A673 (cell line): Measurements from ENCODE around the gene KIAA0825. TPM values are rescaled to one million over a fixed set of nuclear protein-coding genes. Genes with fewer than 3 reads are reported as not detected.

Experiments used
- BruUV-seq: library from RNA; stranded (reverse); fragments of 400-500 nt; replicated peaks from 2 replicates; lab custom pipeline; 2021; lab: Mats Ljungman, UMichigan
- CTCF ChIA-PET: fragments of 300-600 bp; sonication (Branson Sonifier 250); formaldehyde crosslinking; loops from one replicate; lab custom pipeline; 2022; ENCODE audit warnings: antibody characterized with exemption; lab: Charles Lee
- POLR2A ChIA-PET: fragments of 300-600 bp; sonication (Branson Sonifier 250); formaldehyde crosslinking; loops from one replicate; lab custom pipeline; 2022; ENCODE audit warnings: antibody characterized with exemption; ENCODE audit not compliant: low non-redundant PET; lab: Charles Lee
- DNase-seq: peaks from one replicate; pipeline ENCODE4 v3.0.0-alpha.2; 2015; ENCODE audit warnings: low spot score
- H3K27ac ChIP-seq: fragments of 200-600 bp; sonication (generic); 2 replicates; pipeline ENCODE4 v1.5.1; 2016; ENCODE audit warnings: mixed run types, low read depth, mild to moderate bottlenecking, mixed read lengths, antibody characterized with exemption, low read length; ENCODE audit not compliant: poor library complexity, severe bottlenecking
- H3K27me3 ChIP-seq: fragments of 200-600 bp; sonication (generic); replicated peaks from 2 replicates; pipeline ENCODE4 v1.6.1; 2017; ENCODE audit warnings: mixed run types, low read depth, mild to moderate bottlenecking, mixed read lengths, antibody characterized with exemption, low read length; ENCODE audit not compliant: insufficient read depth, poor library complexity
- H3K36me3 ChIP-seq: fragments of 200-600 bp; sonication (generic); 2 replicates; pipeline ENCODE4 v1.6.1; 2016; ENCODE audit warnings: mixed run types, mild to moderate bottlenecking, mixed read lengths, antibody characterized with exemption, low read length; ENCODE audit not compliant: insufficient read depth, poor library complexity, severe bottlenecking
- H3K4me1 ChIP-seq: fragments of 200-600 bp; sonication (generic); 2 replicates; pipeline ENCODE4 v1.6.1; 2017; ENCODE audit warnings: mixed run types, mild to moderate bottlenecking, mixed read lengths, antibody characterized with exemption, low read length; ENCODE audit not compliant: insufficient read depth, poor library complexity, severe bottlenecking
- H3K4me3 ChIP-seq: fragments of 200-600 bp; sonication (generic); 2 replicates; pipeline ENCODE4 v1.5.1; 2016; ENCODE audit warnings: low read depth, mixed run types, mild to moderate bottlenecking, mixed read lengths, low read length; ENCODE audit not compliant: poor library complexity, severe bottlenecking
- H3K9me3 ChIP-seq: fragments of 200-600 bp; sonication (generic); 2 replicates; pipeline ENCODE4 v1.6.1; 2016; ENCODE audit warnings: mixed run types, low read depth, mild to moderate bottlenecking, mixed read lengths, antibody characterized with exemption, low read length; ENCODE audit not compliant: poor library complexity, severe bottlenecking
- CTCF ChIP-seq: fragments of 300-800, 200-600 bp; sonication (generic); conservative IDR thresholded peaks from 2 replicates; pipeline ENCODE4 v1.5.1; 2017; ENCODE audit warnings: low read depth, mild to moderate bottlenecking, antibody characterized with exemption, low read length, moderate library complexity, mixed read lengths
- EZH2 ChIP-seq: fragments of 200-600 bp; sonication (generic); IDR thresholded peaks from 2 replicates; pipeline ENCODE4 v1.6.1; 2017; ENCODE audit warnings: borderline replicate concordance, low read depth, mild to moderate bottlenecking, mixed read lengths, antibody characterized with exemption, low read length; ENCODE audit not compliant: poor library complexity, severe bottlenecking
- intact Hi-C: fragments of 100-400 bp; cut with micrococcal nuclease; formaldehyde crosslinking; loops from one replicate; pipeline ENCODE4 v1.10.0; 2022; ENCODE audit not compliant: unreplicated experiment
- total RNA-seq: library from RNA; stranded (reverse); gene quantifications from 2 replicates; pipeline ENCODE4 v1.2.3, GENCODE V29; 2021

The KIAA0825 gene
- total RNA-seq, 1 experiment from 2014 or later: 1.2 TPM

- H3K27me3 ChIP-seq: no peaks in the 10 kb centered on the region
- H3K4me3 ChIP-seq: no peak overlapping the region
- H3K4me1 ChIP-seq: no peaks in the 10 kb centered on the region
- H3K27ac ChIP-seq: no peak overlapping the region
- ChIA-PET POLR2A (no interaction called here), CTCF (no interaction called here)
- no TSS peak for BruUV-seq
- intact Hi-C loops: no loop called here
- no peaks in the 10 kb centered on the region for H3K9me3 ChIP-seq
- TF ChIP-seq CTCF: no peak
- TF ChIP-seq EZH2: no peak
- no peaks in the 10 kb centered on the region for H3K36me3 ChIP-seq
- DNase-seq: no peak
Measured at GRCh38 chr5:94281236-94281801, 337.1 kb downstream of the KIAA0825 start.

GRCh38 chr5:94276751-94277150, 341.7 kb downstream of the KIAA0825 start:
- no peak overlapping the region for H3K4me3 ChIP-seq
- no peak overlapping the region for H3K27ac ChIP-seq
- no peaks in the 10 kb centered on the region for H3K27me3 ChIP-seq
- intact Hi-C loops: no loop called here
- BruUV-seq: no TSS peak
- ChIA-PET POLR2A (no interaction called here), CTCF (no interaction called here)
- H3K9me3 ChIP-seq: no peaks in the 10 kb centered on the region
- H3K4me1 ChIP-seq: no peaks in the 10 kb centered on the region
- no peak for DNase-seq
- TF ChIP-seq CTCF (no peak), EZH2 (no peak)
- H3K36me3 ChIP-seq: no peaks in the 10 kb centered on the region

GRCh38 chr5:94276048-94276447, 342.4 kb downstream of the KIAA0825 start:
- CTCF ChIA-PET: no interaction called here
- POLR2A ChIA-PET: no interaction called here

More at GRCh38 chr5:94276048-94276447, 342.4 kb downstream of the KIAA0825 start:
- H3K9me3 ChIP-seq: no peaks in the 10 kb centered on the region
- H3K4me1 ChIP-seq: no peaks in the 10 kb centered on the region
- no peak overlapping the region for H3K27ac ChIP-seq
- BruUV-seq: no TSS peak
- no peaks in the 10 kb centered on the region for H3K36me3 ChIP-seq
- no peak for DNase-seq
- TF ChIP-seq CTCF (no peak), EZH2 (no peak)
- intact Hi-C loops: no loop called here
- no peaks in the 10 kb centered on the region for H3K27me3 ChIP-seq
- no peak overlapping the region for H3K4me3 ChIP-seq
